H1 (cell line): ENCODE data around the gene ZCCHC10. TPM values are rescaled to one million over a fixed set of nuclear protein-coding genes. Genes with fewer than 3 reads are reported as not detected.

Experiments
- CTCF ChIA-PET: fragments of 300-600 bp; sonication (Branson Sonifier 250); formaldehyde crosslinking; loops from one replicate; lab custom pipeline; 2021; ENCODE audit not compliant: partially characterized antibody; lab: Charles Lee
- POLR2A ChIA-PET: fragments of 300-600 bp; sonication (Branson Sonifier 250); formaldehyde crosslinking; loops from one replicate; lab custom pipeline; 2021; ENCODE audit warnings: inconsistent platforms; ENCODE audit not compliant: partially characterized antibody; lab: Charles Lee
- DNase-seq, 2 experiments: peaks; one replicate each; pipeline versions ENCODE4 v3.0.0 to v3.0.0-alpha.2; 2010 to 2022; ENCODE audit warnings: low spot score in 2 of 2, low read depth in 1 of 2, mixed read lengths in 1 of 2
- FAIRE-seq: peaks from 2 replicates; lab custom pipeline; 2011; peaks lifted over from hg19 to GRCh38; lab: Jason Lieb, UNC
- H2AFZ ChIP-seq: 2 replicates; pipeline ENCODE4 v1.8.1; 2012; ENCODE audit warnings: low read length, inconsistent platforms
- H2AK5ac ChIP-seq: 2 replicates; pipeline ENCODE4 v1.6.1; 2013; ENCODE audit warnings: low read depth, low read length
- H2BK120ac ChIP-seq: replicated peaks from 2 replicates; pipeline ENCODE3; 2013; ENCODE audit warnings: low read depth, low read length, inconsistent platforms
- H2BK12ac ChIP-seq: 2 replicates; pipeline ENCODE4 v1.6.1; 2013; ENCODE audit warnings: low read depth, low read length
- H2BK15ac ChIP-seq: 2 replicates; pipeline ENCODE4 v1.6.1; 2013; ENCODE audit warnings: low read length
- H2BK20ac ChIP-seq: 2 replicates; pipeline ENCODE4 v1.6.1; 2013; ENCODE audit warnings: low read length
- H2BK5ac ChIP-seq: 2 replicates; pipeline ENCODE4 v1.6.1; 2013; ENCODE audit warnings: low read depth, low read length
- H3K14ac ChIP-seq: 2 replicates; pipeline ENCODE4 v1.6.1; 2013; ENCODE audit warnings: inconsistent platforms; ENCODE audit not compliant: insufficient read length
- H3K18ac ChIP-seq: 2 replicates; pipeline ENCODE4 v1.6.1; 2013; ENCODE audit warnings: low read length; ENCODE audit errors: extremely low read depth
- H3K23ac ChIP-seq: 2 replicates; pipeline ENCODE4 v1.6.1; 2013; ENCODE audit warnings: inconsistent platforms; ENCODE audit not compliant: insufficient read length
- H3K23me2 ChIP-seq: 2 replicates; pipeline ENCODE4 v1.6.1; 2013; ENCODE audit warnings: low read depth, low read length
- H3K27ac ChIP-seq: 2 replicates; pipeline ENCODE4 v1.6.1; 2011; ENCODE audit warnings: low read depth, low read length, inconsistent platforms
- H3K27me3 ChIP-seq, 4 experiments: replicated peaks in 1 of 4; 1 replicate in 1 of 4; 2 replicates in 3 of 4; pipeline versions ENCODE4 v1.6.1 to v1.8.1; 2011 to 2013; ENCODE audit warnings: low read length in 3 of 4, mild to moderate bottlenecking in 3 of 4, inconsistent platforms in 2 of 4, mixed read lengths in 2 of 4, moderate library complexity in 1 of 4; ENCODE audit not compliant: control insufficient read depth in 3 of 4, insufficient read depth in 3 of 4; ENCODE audit errors: extremely low read depth in 1 of 4
- H3K36me3 ChIP-seq, 4 experiments: 2 replicates each; pipeline versions ENCODE4 v1.6.1 to v1.8.1; 2011 to 2013; ENCODE audit warnings: mild to moderate bottlenecking in 4 of 4, low read length in 3 of 4, moderate library complexity in 2 of 4, control low read depth in 1 of 4, inconsistent platforms in 1 of 4; ENCODE audit not compliant: insufficient read depth in 4 of 4, control insufficient read depth in 2 of 4
- H3K4ac ChIP-seq: replicated peaks from 2 replicates; pipeline ENCODE3; 2013; ENCODE audit warnings: low read length, low read depth, mixed read lengths, inconsistent platforms; ENCODE audit not compliant: insufficient read length
- H3K4me1 ChIP-seq, 4 experiments: replicated peaks in 1 of 4; 1 replicate in 1 of 4; 2 replicates in 3 of 4; pipeline versions ENCODE4 v1.6.1 to v1.8.1; 2011 to 2013; ENCODE audit warnings: low read length in 3 of 4, inconsistent platforms in 2 of 4, mixed read lengths in 1 of 4; ENCODE audit not compliant: insufficient read depth in 4 of 4, control insufficient read depth in 3 of 4
- H3K4me2 ChIP-seq, 2 experiments: 2 replicates each; pipeline versions ENCODE4 v1.6.1 to v1.8.1; 2011 to 2013; ENCODE audit warnings: low read depth in 2 of 2, low read length in 2 of 2, control low read depth in 1 of 2, inconsistent platforms in 1 of 2, mild to moderate bottlenecking in 1 of 2; ENCODE audit not compliant: insufficient read depth in 1 of 2
- H3K4me3 ChIP-seq, 4 experiments: fragments of 200-600, 300-600 bp in 1 of 4; sonication (generic), shearing (Covaris generic), sonication (Bioruptor Twin) in 1 of 4; 2 replicates each; pipeline versions ENCODE4 v1.5.1 to v1.8.1; 2011 to 2016; ENCODE audit warnings: low read length in 4 of 4, low read depth in 3 of 4, control low read depth in 2 of 4, inconsistent platforms in 2 of 4, mild to moderate bottlenecking in 2 of 4, mixed read lengths in 1 of 4, moderate library complexity in 1 of 4; ENCODE audit not compliant: insufficient read depth in 2 of 4; ENCODE audit errors: extremely low read depth in 1 of 4
- H3K56ac ChIP-seq: replicated peaks from 2 replicates; pipeline ENCODE3; 2013; ENCODE audit warnings: low read depth, mild to moderate bottlenecking, mixed read lengths, low read length, inconsistent platforms; ENCODE audit not compliant: insufficient read length
- H3K79me1 ChIP-seq: 2 replicates; pipeline ENCODE4 v1.6.1; 2013; ENCODE audit warnings: low read depth, low read length, control low read depth
- H3K79me2 ChIP-seq, 2 experiments: 2 replicates each; pipeline versions ENCODE4 v1.6.1 to v1.8.1; 2012 to 2013; ENCODE audit warnings: low read length in 2 of 2, mild to moderate bottlenecking in 2 of 2, inconsistent platforms in 1 of 2; ENCODE audit not compliant: insufficient read depth in 2 of 2, control insufficient read depth in 1 of 2
- H3K9ac ChIP-seq, 4 experiments: replicated peaks in 1 of 4; 1 replicate in 1 of 4; 2 replicates in 3 of 4; pipeline versions ENCODE4 v1.6.1 to v1.8.1; 2011 to 2013; ENCODE audit warnings: low read depth in 3 of 4, low read length in 3 of 4, control low read depth in 2 of 4, mild to moderate bottlenecking in 2 of 4, moderate library complexity in 2 of 4, inconsistent platforms in 1 of 4; ENCODE audit errors: extremely low read depth in 1 of 4
- H3K9me3 ChIP-seq, 2 experiments: 2 replicates each; pipeline versions ENCODE4 v1.6.1 to v1.8.1; 2012 to 2013; ENCODE audit warnings: mild to moderate bottlenecking in 2 of 2, moderate library complexity in 2 of 2, control low read depth in 1 of 2, inconsistent platforms in 1 of 2, low read depth in 1 of 2, low read length in 1 of 2, mixed read lengths in 1 of 2; ENCODE audit not compliant: insufficient read depth in 2 of 2
- H4K20me1 ChIP-seq, 2 experiments: replicated peaks in 1 of 2; 2 replicates each; pipeline versions ENCODE3 to v1.8.1; 2011 to 2013; ENCODE audit warnings: inconsistent platforms in 2 of 2, low read length in 2 of 2, mild to moderate bottlenecking in 1 of 2; ENCODE audit not compliant: insufficient read depth in 2 of 2, control insufficient read depth in 1 of 2
- H4K5ac ChIP-seq: 2 replicates; pipeline ENCODE4 v1.6.1; 2013; ENCODE audit warnings: low read length, low read depth, mixed read lengths, inconsistent platforms; ENCODE audit not compliant: insufficient read length
- H4K8ac ChIP-seq: 2 replicates; pipeline ENCODE4 v1.8.0; 2013; ENCODE audit warnings: mild to moderate bottlenecking, moderate library complexity, low read length, inconsistent platforms; ENCODE audit not compliant: insufficient read depth; ENCODE audit errors: extremely low read depth
- H4K91ac ChIP-seq: replicated peaks from 2 replicates; pipeline ENCODE3; 2013; ENCODE audit warnings: low read length, mixed read lengths, inconsistent platforms; ENCODE audit not compliant: insufficient read length
- ATF2 ChIP-seq: IDR thresholded peaks from 2 replicates; pipeline ENCODE4 v1.6.1; 2012; ENCODE audit warnings: low read length, inconsistent platforms
- CBX8 ChIP-seq: fragments of 300-800, 300-1000 bp; sonication (generic); IDR thresholded peaks from 2 replicates; pipeline ENCODE4 v1.7.1; 2016; ENCODE audit warnings: low read depth, low read length, borderline replicate concordance
- CREB1 ChIP-seq: IDR thresholded peaks from 2 replicates; pipeline ENCODE4 v1.6.1; 2012; ENCODE audit warnings: inconsistent platforms
- EGR1 ChIP-seq: IDR thresholded peaks from 2 replicates; pipeline ENCODE4 v1.6.1; 2011; ENCODE audit warnings: low read depth, low read length, borderline replicate concordance
- EZH2 ChIP-seq: fragments of 200-600 bp; sonication (generic); IDR thresholded peaks from 2 replicates; pipeline ENCODE4 v1.7.1; 2012; ENCODE audit warnings: low read depth, mild to moderate bottlenecking, moderate library complexity, low read length, inconsistent platforms; ENCODE audit not compliant: severe bottlenecking
- HDAC6 ChIP-seq: IDR thresholded peaks from one replicate; pipeline ENCODE4 v1.7.1; 2012; ENCODE audit warnings: low read depth, mild to moderate bottlenecking, inconsistent platforms, low read length, moderate library complexity
- KDM4A ChIP-seq: IDR thresholded peaks from one replicate; pipeline ENCODE4 v1.7.1; 2012; ENCODE audit warnings: low read depth, mild to moderate bottlenecking, moderate library complexity, low read length, inconsistent platforms; ENCODE audit not compliant: severe bottlenecking
- KDM5A ChIP-seq: fragments of 200-600 bp; IDR thresholded peaks from 2 replicates; pipeline ENCODE4 v1.7.1; 2012; ENCODE audit warnings: mild to moderate bottlenecking, low read length, inconsistent platforms, mixed read lengths
- POLR2A ChIP-seq, 2 experiments: IDR thresholded peaks; 1 replicate in 1 of 2; 2 replicates in 1 of 2; pipeline ENCODE4 v1.6.1; 2011; ENCODE audit warnings: low read depth in 2 of 2, low read length in 2 of 2, mild to moderate bottlenecking in 2 of 2; ENCODE audit errors: control extremely low read depth in 1 of 2
- RBBP5 ChIP-seq: IDR thresholded peaks from 2 replicates; pipeline ENCODE4 v1.7.1; 2012; ENCODE audit warnings: low read depth, mild to moderate bottlenecking, inconsistent platforms, low read length, moderate library complexity, borderline replicate concordance
- SIX5 ChIP-seq: IDR thresholded peaks from 2 replicates; pipeline ENCODE4 v1.6.1; 2011; ENCODE audit warnings: mild to moderate bottlenecking, low read depth, low read length
- SP2 ChIP-seq: IDR thresholded peaks from 2 replicates; pipeline ENCODE4 v1.6.1; 2012; ENCODE audit warnings: mild to moderate bottlenecking, low read length, inconsistent platforms
- TAF1 ChIP-seq: IDR thresholded peaks from 2 replicates; pipeline ENCODE4 v1.6.1; 2011; ENCODE audit warnings: mild to moderate bottlenecking, low read depth, low read length
- WGBS, 2 experiments: shearing (Covaris generic) in 1 of 2; methylation state at CpG; one replicate each; pipeline versions ENCODE4 v1.1.6 to v1.1.7; 2013 to 2015; ENCODE audit warnings: low lambda C conversion rate in 2 of 2, mixed read lengths in 2 of 2, inconsistent platforms in 1 of 2, low coverage in 1 of 2, missing lambda C conversion rate in 1 of 2; ENCODE audit not compliant: insufficient replicate concordance in 2 of 2, insufficient coverage in 1 of 2, insufficient read length in 1 of 2; ENCODE audit errors: extremely low coverage in 1 of 2, missing lambda C conversion rate in 1 of 2; 5-methylcytosine and 5-hydroxymethylcytosine counted together
- polyA plus RNA-seq, 7 experiments: library from polyadenylated mRNA; depleted of rRNA in 3 of 7; stranded (reverse) in 5 of 7; unstranded in 2 of 7; fragments of >200 nt in 5 of 7; fragments of 200-250 nt in 2 of 7; gene quantifications; 1 replicate in 5 of 7; 2 replicates in 1 of 7; 4 replicates in 1 of 7; pipeline versions ENCODE4 v1.2.1 to v1.2.3, GENCODE V29; 2011 to 2013; ENCODE audit warnings: missing spikeins in 2 of 7, mixed read lengths in 2 of 7
- total RNA-seq: library from RNA; stranded (reverse); fragmentation: NEBNext Ultra II Directional; extraction: Animal tissue kit (Norgen Biotek cat#: 25700); gene quantifications from 2 replicates; pipeline ENCODE4 v1.2.1, GENCODE V29; 2021
- TF ChIP-seq, protein P1 (sequence below): IDR thresholded peaks from 2 replicates; pipeline ENCODE4 v1.6.1; 2012; ENCODE audit warnings: inconsistent platforms

ZCCHC10 gene
- total and polyA plus RNA-seq, 2 of the 8 experiments (the other 6 are each of a cell fraction or from before 2014, with no cell fraction given): 22.4 to 32.9 TPM

DNA sequence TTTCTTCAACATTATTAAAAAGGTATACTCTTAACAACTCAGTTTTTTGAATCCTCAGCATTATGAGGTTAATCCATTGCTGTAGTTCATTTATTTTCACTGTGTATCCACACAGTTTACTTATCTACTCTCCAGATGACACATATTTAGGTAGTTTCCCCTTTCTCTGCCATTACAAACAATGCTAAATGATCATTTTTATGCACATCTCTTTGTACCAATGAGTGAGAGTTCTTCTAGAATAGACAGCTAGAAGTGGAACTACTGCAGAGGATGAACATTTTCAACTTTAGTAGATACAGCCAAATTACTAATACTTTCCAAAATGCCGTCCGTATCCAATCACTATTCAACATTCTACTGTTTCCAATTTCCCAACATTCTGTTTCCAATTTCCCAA lies 74.5 kb downstream of the ZCCHC10 start:
- Histone ChIP-seq H3K56ac (no peak overlapping the region), H2BK12ac (no peak overlapping the region), H3K23ac (no peak overlapping the region), H2BK120ac (no peak overlapping the region), H4K91ac (no peak overlapping the region), H3K23me2 (no peaks in the 10 kb centered on the region), H2BK15ac (no peak overlapping the region), H4K20me1 (peaks cover 7 to 19% of the 10 kb centered on the region in 2 experiments), H3K4ac (no peak overlapping the region), H3K4me2 (no peak overlapping the region), H2AK5ac (no peak overlapping the region), H3K9ac (no peak overlapping the region), H4K8ac (no peak overlapping the region), H3K27me3 (no peaks in the 10 kb centered on the region), H3K27ac (no peak overlapping the region), H3K18ac (no peak overlapping the region), H2AFZ (no peak overlapping the region), H3K36me3 (peaks cover 3 to 8% (median 5%) of the 10 kb centered on the region in 4 experiments; a peak in 2 of 8 replicates), H3K4me3 (no peak overlapping the region), H3K9me3 (no peaks in the 10 kb centered on the region), H2BK20ac (no peak overlapping the region), H3K79me2 (peaks cover 22 to 93% of the 10 kb centered on the region in 2 experiments), H3K79me1 (peaks cover 9% of the 10 kb centered on the region), H3K4me1 (no peaks in the 10 kb centered on the region), H2BK5ac (no peak overlapping the region), H3K14ac (no peak overlapping the region), H4K5ac (no peak overlapping the region)
- ChIA-PET CTCF (interaction anchor here (0.6 kb wide), 1 partner anchor 10 kb away, joined by 4 read pairs; no protein-coding TSS in a partner anchor), POLR2A (no interaction called here)
- FAIRE-seq: no peak
- DNase-seq: no peak
- WGBS, 2 experiments: 93% methylated on average over 2 of the region's 2 CpGs; no CpG with 5 or more reads in 1 of the 2 experiments
- TF ChIP-seq EGR1: no peak
- no peak for TF ChIP-seq POLR2A (IDR thresholded peaks at IDR 0.05; ENCODE audit: control extremely low read depth in 1 of 2, low read depth in 2 of 2, low read length in 2 of 2)
- TF ChIP-seq, protein P1, sequence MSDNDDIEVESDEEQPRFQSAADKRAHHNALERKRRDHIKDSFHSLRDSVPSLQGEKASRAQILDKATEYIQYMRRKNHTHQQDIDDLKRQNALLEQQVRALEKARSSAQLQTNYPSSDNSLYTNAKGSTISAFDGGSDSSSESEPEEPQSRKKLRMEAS: no peak
- TF ChIP-seq RBBP5: no peak
- no peak for TF ChIP-seq EZH2
- TF ChIP-seq ATF2: no peak
- TF ChIP-seq CBX8: no peak
- TF ChIP-seq SP2: no peak
- TF ChIP-seq SIX5: no peak
- no peak for TF ChIP-seq TAF1
- no peak for TF ChIP-seq CREB1
- TF ChIP-seq KDM5A: no peak
- no peak for TF ChIP-seq HDAC6
- TF ChIP-seq KDM4A: no peak
